GM19468 (cell line): ENCODE measurements around the gene DOK6.

Source experiments
- ATAC-seq: cut with Tn5 transposase; IDR thresholded peaks from one replicate; pipeline ENCODE4 v1.9.1; 2021; ENCODE audit warnings: mild to moderate bottlenecking, moderate library complexity, moderate number of reproducible peaks; ENCODE audit not compliant: unreplicated experiment; ENCODE audit errors: extremely low read depth

The DOK6 gene

GRCh38 chr18:69723434-69723833 is 322.7 kb downstream of the DOK6 start:
- no peak for ATAC-seq

DNA sequence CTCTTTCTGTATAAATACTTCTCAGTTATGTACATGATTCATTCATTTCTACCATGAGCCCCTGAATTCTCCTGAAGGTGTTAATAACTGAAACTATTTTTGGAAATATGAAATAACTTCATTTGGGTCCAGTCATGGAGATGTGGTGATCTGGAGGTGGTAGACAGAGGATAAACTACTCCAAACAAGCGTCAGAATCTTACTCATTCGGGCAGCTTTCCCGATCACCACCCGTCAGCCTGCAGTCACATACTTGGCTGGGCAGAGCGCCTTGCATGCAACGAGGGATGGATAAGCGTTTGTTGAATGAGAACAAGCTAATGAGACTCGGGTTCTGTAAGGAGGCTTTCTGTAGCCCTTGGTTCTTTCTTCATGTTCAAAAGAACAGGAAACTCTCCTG is 324.3 kb downstream of the DOK6 start:
- ATAC-seq, result no peak

GRCh38 chr18:69725855-69726508 is 325.3 kb downstream of the DOK6 start:
- no peak for ATAC-seq

GRCh38 chr18:69727912-69728572 is 327.4 kb downstream of the DOK6 start:
- ATAC-seq, result no peak

GRCh38 chr18:69730664-69731063 is 330.0 kb downstream of the DOK6 start:
- no peak for ATAC-seq

GRCh38 chr18:69734536-69734935 is 333.8 kb downstream of the DOK6 start:
- ATAC-seq, result no peak

DNA sequence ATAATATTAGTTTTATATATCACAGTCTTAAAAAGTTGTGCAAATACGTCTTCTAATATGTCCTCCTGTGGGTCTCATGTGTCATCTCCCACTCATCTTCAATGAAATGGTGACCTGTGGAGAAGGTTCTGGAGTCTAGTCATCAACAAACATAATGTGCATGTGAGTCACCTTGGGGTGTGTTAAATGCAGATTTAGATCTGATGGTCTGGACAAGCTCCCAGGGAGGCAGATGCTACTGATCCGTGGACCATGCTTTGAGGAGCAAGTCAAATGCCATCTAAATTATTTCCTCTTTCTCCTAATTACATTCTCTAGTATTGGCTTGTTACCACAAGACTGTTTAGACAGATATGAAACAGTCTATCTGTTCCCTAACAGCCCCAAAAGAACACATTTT is 336.0 kb downstream of the DOK6 start:
- no peak for ATAC-seq

GRCh38 chr18:69737851-69738250 is 337.2 kb downstream of the DOK6 start:
- ATAC-seq, result no peak

GRCh38 chr18:69747388-69747787 is 346.7 kb downstream of the DOK6 start:
- no peak for ATAC-seq

- ATAC-seq, result no peak
Observed at GRCh38 chr18:69752737-69753380, 352.2 kb downstream of the DOK6 start.

DNA sequence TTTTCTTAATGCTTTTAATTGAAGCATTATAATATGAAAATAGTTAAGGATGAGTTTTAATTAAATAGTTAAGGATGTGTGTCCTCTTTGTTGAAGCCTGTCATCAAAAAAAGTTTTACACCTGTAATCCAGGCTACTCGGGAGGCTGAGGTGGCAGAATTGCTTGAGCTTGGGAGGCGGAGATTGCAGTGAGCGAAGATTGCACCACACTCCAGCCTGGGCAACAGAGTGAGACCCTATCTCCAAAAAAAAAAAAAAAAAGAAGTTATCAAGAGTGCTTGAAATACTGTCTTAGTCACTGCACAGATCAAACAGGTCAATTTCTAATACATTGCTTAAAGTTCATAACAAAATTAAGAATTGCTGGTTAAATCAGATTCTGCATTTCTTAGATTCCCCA is 353.4 kb downstream of the DOK6 start:
- no peak for ATAC-seq

DNA sequence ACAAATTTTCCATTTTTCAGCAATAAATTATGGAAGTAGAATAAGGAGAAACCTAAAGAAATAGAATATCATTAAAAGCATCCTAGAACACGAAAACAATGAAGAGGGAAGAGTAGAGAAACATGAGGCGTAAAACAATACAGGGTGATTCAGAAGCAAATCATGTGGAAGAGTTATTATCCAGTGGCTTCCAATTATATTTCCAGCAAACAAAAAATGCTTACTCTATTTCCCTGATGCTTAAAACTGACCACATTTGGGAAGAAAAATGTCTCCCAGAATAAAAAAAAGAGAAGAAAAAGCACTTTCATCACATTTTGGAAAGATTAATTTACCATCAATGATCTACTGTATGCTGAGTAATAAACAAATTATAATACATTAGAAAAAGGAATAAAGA is 354.4 kb downstream of the DOK6 start:
- no peak for ATAC-seq

DNA sequence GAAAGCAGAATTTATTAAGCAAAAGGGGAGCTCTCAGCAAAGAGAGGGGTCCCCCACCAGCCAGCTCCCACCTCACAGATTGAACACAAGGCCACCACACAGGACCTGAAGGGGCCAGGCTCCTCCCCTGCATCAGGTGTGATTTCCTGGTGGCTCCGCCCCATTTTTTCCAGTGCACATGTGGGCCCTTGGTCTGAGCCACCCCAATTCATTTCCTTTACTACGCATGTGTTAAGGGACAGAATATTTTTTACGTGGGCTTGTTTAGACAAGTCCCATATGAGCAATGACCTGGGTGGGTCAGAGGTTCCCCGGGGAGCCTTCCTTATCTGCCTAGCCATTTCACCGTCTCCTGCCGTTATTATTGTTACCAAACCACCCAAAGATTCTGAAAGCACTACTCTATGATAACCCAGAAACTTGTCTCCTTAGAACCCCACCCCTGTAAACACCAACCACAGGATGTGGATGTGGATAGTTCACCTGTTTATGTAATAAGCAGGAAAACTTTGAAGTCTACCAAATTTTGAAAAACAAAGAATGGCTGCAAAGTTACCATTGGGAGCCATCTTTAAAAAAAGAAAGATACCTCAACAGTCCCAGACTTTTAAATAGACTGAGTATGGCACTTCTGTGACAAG is 355.3 kb downstream of the DOK6 start:
- no peak for ATAC-seq

GRCh38 chr18:69757733-69758132 is 357.0 kb downstream of the DOK6 start:
- no peak for ATAC-seq

GRCh38 chr18:69758458-69758857 is 357.8 kb downstream of the DOK6 start:
- no peak for ATAC-seq

GRCh38 chr18:69759046-69759445 is 358.4 kb downstream of the DOK6 start:
- no peak for ATAC-seq

DNA sequence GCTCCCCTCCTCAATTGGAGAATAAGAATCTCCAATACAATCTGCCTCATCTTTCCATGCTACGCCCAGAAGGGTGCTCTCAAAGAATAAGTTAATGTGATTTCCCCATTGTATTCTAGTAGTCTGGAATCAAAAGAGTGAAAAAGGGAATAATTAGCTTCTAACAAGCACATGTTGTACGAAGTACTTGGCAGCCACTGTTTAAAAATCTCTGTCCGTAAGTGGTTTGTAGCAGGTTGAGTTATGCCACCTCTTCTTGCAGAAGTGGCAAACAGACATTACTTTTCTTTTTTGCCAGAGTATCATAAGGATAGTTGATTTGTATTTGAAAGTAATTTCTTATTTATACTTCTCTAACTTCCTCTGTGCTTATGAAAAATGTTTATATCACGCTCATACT is 362.3 kb downstream of the DOK6 start:
- ATAC-seq, result no peak

GRCh38 chr18:69763821-69764220 is 363.1 kb downstream of the DOK6 start:
- no peak for ATAC-seq

GRCh38 chr18:69770238-69770637 is 369.6 kb downstream of the DOK6 start:
- no peak for ATAC-seq

GRCh38 chr18:69774831-69775230 is 374.1 kb downstream of the DOK6 start:
- no peak for ATAC-seq

DNA sequence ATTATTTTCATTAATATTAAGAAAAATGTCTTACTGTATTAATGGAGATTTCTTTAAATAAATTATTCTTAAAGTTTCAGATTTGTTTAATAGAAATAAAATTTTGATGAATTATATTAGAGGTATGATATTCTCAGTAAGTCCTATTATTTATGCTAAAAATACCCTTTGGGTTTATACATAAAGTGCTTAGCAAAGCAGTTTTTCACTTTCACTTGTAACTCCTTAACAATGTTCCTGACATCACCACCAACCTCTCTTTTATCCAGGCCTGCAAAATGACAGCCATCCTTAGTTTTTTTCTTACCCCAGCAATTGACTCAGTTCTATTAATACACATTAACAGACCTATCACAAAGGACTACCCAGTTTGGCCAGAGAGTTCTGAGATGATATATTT is 376.6 kb downstream of the DOK6 start:
- ATAC-seq, result no peak
